Measurements from ENCODE around the gene KIAA0513. TPM values are rescaled to one million over a fixed set of nuclear protein-coding genes. Genes with fewer than 3 reads are reported as not detected.

KIAA0513 gene
- total RNA-seq, 1 donor from 2014 or later = 1.9 TPM

GRCh38 chr16:85100265-85100664, 72.7 kb downstream of the KIAA0513 start:
- Histone ChIP-seq H3K4me3 (ENCODE audit: low read depth, low read length) (no peak overlapping the region), H3K36me3 (ENCODE audit: control insufficient read depth, insufficient read depth, low read length) (no peaks in the 10 kb centered on the region), H3K27me3 (ENCODE audit: control insufficient read depth, insufficient read depth, low read length) (peaks cover 3% of the 10 kb centered on the region)
- no peak for DNase-seq (ENCODE audit: low read depth)
- TF ChIP-seq CTCF (IDR thresholded peaks at IDR 0.05; ENCODE audit: insufficient read depth, low read length, poor library complexity, severe bottlenecking) = no peak

GRCh38 chr16:85101956-85102630, 74.5 kb downstream of the KIAA0513 start:
- no peak overlapping the region for H3K4me3 ChIP-seq (ENCODE audit: low read depth, low read length)
- no peaks in the 10 kb centered on the region for H3K36me3 ChIP-seq (ENCODE audit: control insufficient read depth, insufficient read depth, low read length)
- TF ChIP-seq CTCF (IDR thresholded peaks at IDR 0.05; ENCODE audit: insufficient read depth, low read length, poor library complexity, severe bottlenecking) = no peak
- H3K27me3 ChIP-seq (ENCODE audit: control insufficient read depth, insufficient read depth, low read length) = peaks cover 2% of the 10 kb centered on the region
- DNase-seq (ENCODE audit: low read depth) = no peak

- no peak for TF ChIP-seq CTCF (IDR thresholded peaks at IDR 0.05; ENCODE audit: insufficient read depth, low read length, poor library complexity, severe bottlenecking)
- DNase-seq (ENCODE audit: low read depth) = no peak
- H3K36me3 ChIP-seq (ENCODE audit: control insufficient read depth, insufficient read depth, low read length) = no peaks in the 10 kb centered on the region
- H3K27me3 ChIP-seq (ENCODE audit: control insufficient read depth, insufficient read depth, low read length) = peaks cover 9% of the 10 kb centered on the region
- no peak overlapping the region for H3K4me3 ChIP-seq (ENCODE audit: low read depth, low read length)
Measured at GRCh38 chr16:85103114-85104079, 75.8 kb downstream of the KIAA0513 start.

- TF ChIP-seq CTCF (IDR thresholded peaks at IDR 0.05; ENCODE audit: insufficient read depth, low read length, poor library complexity, severe bottlenecking) = no peak
- Histone ChIP-seq H3K27me3 (ENCODE audit: control insufficient read depth, insufficient read depth, low read length) (peaks cover 9% of the 10 kb centered on the region), H3K36me3 (ENCODE audit: control insufficient read depth, insufficient read depth, low read length) (no peaks in the 10 kb centered on the region), H3K4me3 (ENCODE audit: low read depth, low read length) (no peak overlapping the region)
- no peak for DNase-seq (ENCODE audit: low read depth)
Measured at GRCh38 chr16:85104147-85104546, 76.6 kb downstream of the KIAA0513 start.

GRCh38 chr16:85104821-85105391, 77.3 kb downstream of the KIAA0513 start:
- no peak for DNase-seq (ENCODE audit: low read depth)
- no peak overlapping the region for H3K4me3 ChIP-seq (ENCODE audit: low read depth, low read length)
- TF ChIP-seq CTCF (IDR thresholded peaks at IDR 0.05; ENCODE audit: insufficient read depth, low read length, poor library complexity, severe bottlenecking) = no peak

More at GRCh38 chr16:85104821-85105391, 77.3 kb downstream of the KIAA0513 start:
- Histone ChIP-seq H3K27me3 (ENCODE audit: control insufficient read depth, insufficient read depth, low read length) (peaks cover 9% of the 10 kb centered on the region), H3K36me3 (ENCODE audit: control insufficient read depth, insufficient read depth, low read length) (no peaks in the 10 kb centered on the region)

Data from kidney epithelial cell (primary cell).